ENCODE data around the gene OR2A2.
"Not testable (repeated sequence)": the region's sequence is repeated elsewhere in the genome, so short reads cannot be mapped to it uniquely, and the experiment has no call there.

Gene OR2A2, protein sequence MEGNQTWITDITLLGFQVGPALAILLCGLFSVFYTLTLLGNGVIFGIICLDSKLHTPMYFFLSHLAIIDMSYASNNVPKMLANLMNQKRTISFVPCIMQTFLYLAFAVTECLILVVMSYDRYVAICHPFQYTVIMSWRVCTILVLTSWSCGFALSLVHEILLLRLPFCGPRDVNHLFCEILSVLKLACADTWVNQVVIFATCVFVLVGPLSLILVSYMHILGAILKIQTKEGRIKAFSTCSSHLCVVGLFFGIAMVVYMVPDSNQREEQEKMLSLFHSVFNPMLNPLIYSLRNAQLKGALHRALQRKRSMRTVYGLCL

DNA sequence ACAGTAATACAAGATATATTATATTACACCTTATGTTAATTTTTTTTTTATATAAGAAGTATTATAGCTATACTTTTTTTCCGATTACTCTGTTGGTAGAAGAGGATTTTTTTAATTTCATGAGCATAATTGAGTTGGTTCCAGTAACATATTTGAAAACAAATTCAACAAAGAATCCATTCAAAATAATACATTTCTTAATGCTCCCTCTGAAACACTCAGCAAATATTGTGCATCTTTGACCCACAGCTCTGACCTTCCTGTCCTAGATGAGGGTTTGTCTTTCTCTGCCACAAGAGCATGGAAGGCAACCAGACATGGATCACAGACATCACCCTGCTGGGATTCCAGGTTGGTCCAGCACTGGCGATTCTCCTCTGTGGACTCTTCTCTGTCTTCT lies at the start of gene OR2A2:
Gene OR2A2, plus strand, starts transcription at position 301 of the 400 bp plus-strand sequence. Its CDS starts 0 bp downstream, at position 301.
- no peak for FAIRE-seq

- FAIRE-seq: no peak
Observed at GRCh38 chr7:144063710-144064109, 45.7 kb upstream of the OR2A2 start.

GRCh38 chr7:144069511-144069910 lies 39.9 kb upstream of the OR2A2 start, which contains the start of gene OR2A25:
OR2A25 (plus strand) TSS chr7:144069811; CDS start chr7:144074220, 4,409 bp downstream.
- FAIRE-seq: no peak

DNA sequence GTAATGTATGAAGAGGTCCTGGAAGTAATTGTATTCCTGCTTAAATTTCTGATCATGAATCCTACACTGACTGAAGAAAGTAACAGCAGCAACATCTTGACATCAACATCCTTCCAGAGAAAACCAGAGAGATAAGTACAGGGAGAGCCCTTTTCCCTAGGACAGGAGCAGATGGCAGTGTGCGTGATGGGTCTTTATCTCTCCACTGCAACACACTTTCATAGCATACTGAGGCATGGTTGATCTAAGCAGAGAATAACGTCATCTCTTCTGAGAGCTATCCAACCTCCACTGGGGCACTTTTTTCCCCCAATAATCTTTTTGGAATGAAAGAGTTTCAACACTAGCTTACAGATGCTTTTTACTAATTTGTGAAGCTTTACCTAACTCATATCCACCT lies 39.4 kb upstream of the OR2A2 start:
- FAIRE-seq: no peak

- FAIRE-seq: no peak
Observed at GRCh38 chr7:144074374-144074773, 35.0 kb upstream of the OR2A2 start.

- FAIRE-seq: no peak
Observed at GRCh38 chr7:144085978-144086377, 23.4 kb upstream of the OR2A2 start, which contains the start of gene OR2A12. OR2A12 (plus strand) TSS chr7:144086278; CDS start chr7:144095108, 8,830 bp downstream.

DNA sequence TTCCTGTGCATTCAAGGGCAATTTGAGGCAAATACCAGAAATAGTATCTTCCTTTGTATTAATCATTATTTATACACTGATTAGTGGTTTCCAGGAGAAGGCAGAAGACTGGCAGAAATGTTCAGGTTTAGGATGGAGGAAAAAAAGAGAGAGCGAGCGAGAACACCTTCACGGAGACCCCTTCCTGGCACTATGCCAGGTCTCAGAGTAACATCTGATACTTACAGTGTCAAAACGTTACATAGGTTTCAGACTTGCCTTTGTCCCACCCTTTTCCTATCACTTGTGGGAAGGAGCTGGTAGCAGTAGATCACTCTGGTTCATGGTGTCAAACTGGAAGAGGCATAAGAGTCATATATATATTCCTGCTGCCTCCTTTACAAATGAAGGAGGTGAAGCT lies 22.7 kb upstream of the OR2A2 start:
- FAIRE-seq: no peak

DNA sequence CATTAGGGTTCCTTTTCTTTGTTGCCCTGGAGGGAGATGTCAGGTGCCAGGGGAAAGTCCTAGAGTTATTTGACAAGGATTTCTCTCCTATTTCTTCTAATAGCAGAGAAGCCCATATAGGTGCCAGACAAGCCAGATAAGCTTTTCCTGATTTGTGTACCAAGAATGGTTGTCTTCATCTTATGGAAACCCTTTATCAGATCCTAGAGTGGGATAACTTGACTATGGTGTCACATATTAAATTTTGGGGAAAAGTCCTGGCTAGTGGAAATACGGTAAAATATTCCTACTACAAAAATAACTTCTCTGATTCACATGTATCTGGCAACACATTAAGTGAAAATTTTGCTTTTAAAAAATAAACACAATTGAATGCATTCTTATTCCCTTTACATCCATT lies 22.2 kb upstream of the OR2A2 start:
- no peak for FAIRE-seq

GRCh38 chr7:144090667-144091066 lies 18.7 kb upstream of the OR2A2 start:
- no peak for FAIRE-seq

DNA sequence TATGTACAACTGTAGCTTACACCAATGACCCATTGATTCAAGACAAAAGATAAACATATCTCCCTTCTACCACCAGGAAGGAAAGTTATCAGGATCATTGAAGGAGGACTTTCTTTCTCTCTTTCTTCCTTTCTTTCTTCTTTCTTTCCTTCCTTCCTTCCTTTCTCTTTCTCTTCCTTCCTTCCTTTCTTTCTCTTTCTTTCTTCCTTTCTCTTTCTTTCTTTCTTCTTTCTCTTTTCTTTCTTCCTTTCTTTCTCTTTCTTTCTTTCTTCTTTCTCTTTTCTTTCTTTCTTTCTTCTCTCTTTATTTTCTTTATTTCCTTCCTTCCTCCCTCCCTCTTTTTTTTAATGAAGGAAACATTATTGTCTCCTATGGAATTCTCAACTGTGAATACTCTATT lies 10.6 kb upstream of the OR2A2 start:
- FAIRE-seq: no peak

DNA sequence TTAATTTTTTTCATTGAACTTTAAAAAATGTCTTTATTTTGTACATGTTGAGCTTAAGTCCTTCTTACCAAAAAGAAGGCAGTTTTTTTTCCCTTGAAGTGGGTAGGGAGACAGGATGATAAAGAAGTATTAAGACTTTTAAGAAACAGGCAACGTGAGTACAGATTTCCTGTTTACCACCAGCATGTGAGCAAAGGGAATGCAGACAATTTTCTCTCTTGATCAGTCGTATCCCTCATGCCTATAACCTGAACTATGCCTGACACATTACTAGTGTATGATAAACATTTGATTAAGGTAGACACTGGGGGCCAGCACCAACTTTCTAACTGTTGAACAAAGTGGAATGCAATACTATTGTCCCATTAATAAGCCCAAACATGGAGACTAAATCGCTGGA lies 8.8 kb upstream of the OR2A2 start:
- FAIRE-seq: no peak

- no peak for FAIRE-seq
Observed at GRCh38 chr7:144102041-144102440, 7.3 kb upstream of the OR2A2 start.

- no peak for FAIRE-seq
Observed at GRCh38 chr7:144105211-144105610, 4.2 kb upstream of the OR2A2 start.

GRCh38 chr7:144110272-144110671 lies 889 bp downstream of the OR2A2 start:
- FAIRE-seq: no peak

DNA sequence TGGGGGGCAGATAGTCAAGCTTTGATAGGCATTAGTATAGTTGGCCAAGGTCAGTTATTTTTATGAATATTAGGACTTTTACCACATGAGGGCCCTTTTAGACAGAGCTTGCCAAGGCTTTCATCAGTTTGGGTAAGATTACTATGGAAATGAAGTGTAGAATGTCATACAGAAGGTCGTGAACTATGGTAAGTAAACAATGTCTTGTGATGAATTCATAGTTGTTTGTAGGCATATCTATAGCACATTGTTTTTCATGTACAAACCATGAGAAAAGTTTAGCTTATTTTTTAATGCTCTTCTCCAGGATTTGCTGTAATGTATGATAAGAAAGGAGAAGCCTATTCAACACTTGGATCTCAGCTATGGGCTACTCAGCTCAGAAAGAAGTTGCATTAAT lies 4.3 kb downstream of the OR2A2 start:
- no peak for FAIRE-seq

DNA sequence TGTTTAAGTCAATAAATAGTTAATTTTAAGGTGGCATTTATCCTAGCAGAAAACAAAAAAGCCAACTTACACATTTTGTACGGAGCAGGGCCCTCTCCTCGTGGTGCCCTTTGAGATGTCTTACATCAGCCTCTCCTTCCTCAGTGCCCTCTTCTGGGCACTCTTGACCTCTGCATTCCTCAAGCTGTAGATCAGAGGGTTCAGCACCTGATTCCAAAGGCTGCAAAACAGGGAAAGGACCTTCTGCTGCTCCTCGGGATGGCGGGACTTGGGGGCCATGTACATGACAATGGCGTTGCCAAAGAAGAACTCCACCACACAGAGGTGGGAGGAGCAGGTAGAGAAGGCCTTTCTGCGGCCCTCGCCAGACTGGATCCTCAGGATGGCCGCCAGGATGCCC lies 9.0 kb downstream of the OR2A2 start:
- no peak for FAIRE-seq

DNA sequence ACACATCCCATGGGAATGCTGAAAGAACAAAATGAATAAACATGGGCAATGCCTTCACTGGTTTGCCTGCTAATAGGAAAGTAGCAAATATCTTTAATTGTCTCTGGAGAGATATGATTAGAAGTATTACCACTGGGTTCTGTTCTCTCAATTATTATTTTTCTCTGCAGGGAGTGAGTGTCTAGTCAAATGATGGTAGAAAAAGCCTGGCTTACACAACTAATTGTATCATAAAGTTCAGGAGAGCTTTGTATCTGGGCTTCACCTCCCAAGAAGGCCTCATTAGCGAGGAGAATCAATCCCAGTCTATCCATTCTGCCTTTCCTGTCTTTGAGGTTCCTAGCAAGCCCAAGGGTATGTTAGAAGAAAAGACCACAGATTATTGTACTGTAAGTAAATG lies 13.5 kb downstream of the OR2A2 start, which contains the start of gene OR2A14:
Gene OR2A14, plus strand, starts transcription at position 301 of the 400 bp plus-strand sequence. CDS start 5,937 bp downstream, outside the sequence.
- FAIRE-seq: no peak

- FAIRE-seq: no peak
Observed at GRCh38 chr7:144127714-144128334, 18.4 kb downstream of the OR2A2 start.

- not testable (repeated sequence) for FAIRE-seq
Observed at GRCh38 chr7:144129601-144130000, 20.2 kb downstream of the OR2A2 start.

DNA sequence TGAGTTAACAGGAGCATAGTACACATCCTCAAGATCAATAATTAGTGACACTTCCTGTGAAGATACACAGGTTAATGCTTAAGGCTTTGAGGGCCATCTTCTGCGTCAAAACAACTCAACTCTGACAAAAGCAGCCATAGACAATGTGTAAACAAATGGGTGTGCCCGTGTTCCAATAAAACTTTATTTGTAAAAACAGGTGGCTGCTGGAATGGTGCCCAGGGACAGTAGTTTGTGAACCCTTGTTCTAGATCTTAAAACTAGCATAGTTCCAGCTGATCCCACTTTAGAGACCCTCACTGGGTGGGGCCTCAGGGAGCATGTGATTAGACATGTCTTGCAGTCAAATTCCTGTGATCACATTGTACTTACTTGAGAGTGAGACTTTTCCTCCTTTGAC lies 21.3 kb downstream of the OR2A2 start:
- FAIRE-seq: no peak

DNA sequence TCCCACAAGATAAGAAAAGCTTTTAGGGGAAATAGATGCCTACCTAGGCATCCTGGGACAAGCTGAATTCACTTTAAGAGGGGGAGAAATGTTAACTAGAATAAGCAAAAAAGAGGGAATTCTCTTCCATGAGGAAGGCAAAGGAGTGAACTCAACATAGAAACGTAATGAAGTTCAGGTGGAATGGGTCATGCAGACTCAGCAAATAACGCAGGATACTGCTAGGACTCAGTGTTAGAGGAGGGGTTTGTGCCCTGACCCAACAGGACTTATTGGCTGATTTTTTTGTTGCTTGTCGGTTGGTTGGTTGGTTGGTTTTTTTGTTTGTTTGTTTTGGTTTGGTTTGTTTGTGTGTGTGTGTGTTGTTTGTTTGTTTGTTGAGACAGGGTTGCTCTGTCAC lies 22.9 kb downstream of the OR2A2 start:
- FAIRE-seq: no peak

- FAIRE-seq: no peak
Observed at GRCh38 chr7:144133307-144133706, 23.9 kb downstream of the OR2A2 start.

- no peak for FAIRE-seq
Observed at GRCh38 chr7:144134116-144134515, 24.7 kb downstream of the OR2A2 start.

GRCh38 chr7:144137501-144137900 lies 28.1 kb downstream of the OR2A2 start:
- FAIRE-seq: no peak
